HG03442 (cell line): Measurements from ENCODE around the gene RASIP1.
"Not testable (repeated sequence)": the region's sequence is repeated elsewhere in the genome, so short reads cannot be mapped to it uniquely, and the experiment has no call there.

Experiments used
- ATAC-seq: cut with Tn5 transposase; IDR thresholded peaks from one replicate; pipeline ENCODE4 v1.9.1; 2021; ENCODE audit warnings: mild to moderate bottlenecking, moderate library complexity; ENCODE audit not compliant: unreplicated experiment

Gene RASIP1

DNA sequence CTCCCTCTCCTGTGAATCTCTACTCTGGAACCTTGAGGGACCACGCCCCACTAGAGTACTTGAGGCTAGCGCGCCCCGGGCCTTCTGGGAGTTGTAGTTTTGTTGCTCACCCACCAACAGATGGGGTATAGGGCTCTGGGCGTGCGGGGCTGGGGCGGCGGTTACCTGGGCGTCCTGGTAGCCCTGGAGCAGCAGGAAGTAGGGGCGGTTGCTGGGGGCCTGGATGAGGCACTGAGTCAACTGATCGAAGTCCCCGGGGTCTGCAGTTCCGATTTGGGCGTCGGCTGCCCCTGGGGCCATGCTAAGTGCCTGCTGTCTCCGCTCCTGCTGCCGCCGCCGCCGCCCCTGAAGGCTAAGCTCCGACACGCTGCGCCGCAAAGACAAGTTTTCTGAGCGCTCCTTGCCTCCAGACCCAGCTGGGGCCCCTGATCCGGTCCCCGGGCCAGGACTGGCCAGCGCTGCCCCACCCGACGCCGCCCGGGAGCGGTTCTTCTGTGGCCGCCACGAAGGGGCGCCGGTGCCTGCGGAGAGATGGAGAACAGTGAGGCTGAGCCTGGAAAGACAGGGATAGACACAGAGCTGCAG lies 5.3 kb downstream of the RASIP1 start:
- ATAC-seq, result no peak

DNA sequence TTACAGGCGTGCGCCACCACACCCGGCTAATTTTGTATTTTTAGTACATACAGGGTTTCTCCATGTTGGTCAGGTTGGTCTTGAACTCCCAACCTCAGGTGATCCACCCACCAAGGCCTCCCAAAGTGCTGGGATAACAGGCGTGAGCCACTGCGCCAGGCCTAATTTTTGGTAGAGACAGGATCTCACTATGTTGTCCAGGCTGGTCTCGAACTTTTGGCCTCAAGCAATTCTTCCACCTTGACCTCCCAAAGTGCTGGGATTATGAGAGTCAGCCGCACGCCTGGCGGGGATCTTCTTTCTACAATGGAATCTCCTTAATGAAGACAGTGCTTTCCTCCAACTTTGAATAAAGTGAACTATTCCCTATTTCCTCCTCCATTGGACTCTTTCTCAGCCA lies 5.8 kb downstream of the RASIP1 start:
- no peak for ATAC-seq

DNA sequence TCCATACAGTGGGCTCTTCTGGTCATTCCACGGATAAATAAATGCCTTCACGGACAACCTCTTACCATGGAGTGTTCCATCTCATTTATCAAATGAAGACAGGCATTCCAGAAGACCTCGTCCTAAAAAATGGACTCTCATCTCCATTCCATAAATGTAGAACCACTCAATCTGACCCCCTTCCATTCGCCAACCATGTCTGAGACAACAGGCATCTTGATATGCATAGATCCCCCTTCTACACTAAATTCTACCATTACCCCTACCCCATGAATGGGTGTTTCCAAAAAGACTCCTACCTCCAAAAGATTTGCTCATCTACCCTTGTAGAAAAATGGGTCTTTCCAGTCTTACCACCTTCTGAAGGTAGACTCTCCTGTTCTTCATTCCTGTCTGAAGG lies 9.0 kb downstream of the RASIP1 start:
- ATAC-seq, result no peak

DNA sequence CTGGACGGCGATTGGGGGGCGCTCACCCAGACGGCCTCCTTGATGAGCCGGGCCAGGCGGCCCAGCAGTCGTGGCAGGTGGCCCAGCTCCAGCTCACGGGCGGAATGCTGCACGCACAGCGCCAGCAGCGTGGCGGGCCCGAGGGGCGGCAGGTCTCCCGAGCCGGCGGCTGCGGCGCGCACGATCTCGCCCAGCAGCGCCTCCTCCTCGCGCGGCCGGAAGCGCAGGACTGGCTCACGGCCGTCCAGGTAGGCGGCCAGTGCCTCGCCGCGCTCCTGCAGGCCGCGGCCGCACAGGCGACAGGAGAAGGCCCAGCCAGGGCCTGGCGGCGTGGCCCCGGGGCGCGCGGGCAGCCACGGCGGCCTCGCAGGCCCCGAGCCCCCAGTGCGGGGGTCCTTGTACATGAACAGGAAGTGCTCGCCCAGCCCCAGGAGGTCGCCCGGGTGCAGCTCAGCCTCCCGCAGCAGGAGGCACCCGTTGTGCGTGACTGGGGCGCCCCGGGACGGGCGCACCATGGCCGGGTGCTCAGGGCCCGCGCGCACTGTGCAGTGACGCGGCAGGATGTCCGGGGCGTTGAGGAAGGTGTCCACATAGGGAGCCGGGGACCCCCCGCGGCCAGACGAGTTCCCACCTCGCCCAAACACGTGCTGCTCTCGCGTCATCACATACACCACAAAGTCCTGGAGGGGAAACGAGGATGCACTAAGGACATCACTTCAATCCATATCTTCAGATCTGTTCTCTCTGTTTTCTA lies 11.3 kb downstream of the RASIP1 start:
- ATAC-seq, result no peak

DNA sequence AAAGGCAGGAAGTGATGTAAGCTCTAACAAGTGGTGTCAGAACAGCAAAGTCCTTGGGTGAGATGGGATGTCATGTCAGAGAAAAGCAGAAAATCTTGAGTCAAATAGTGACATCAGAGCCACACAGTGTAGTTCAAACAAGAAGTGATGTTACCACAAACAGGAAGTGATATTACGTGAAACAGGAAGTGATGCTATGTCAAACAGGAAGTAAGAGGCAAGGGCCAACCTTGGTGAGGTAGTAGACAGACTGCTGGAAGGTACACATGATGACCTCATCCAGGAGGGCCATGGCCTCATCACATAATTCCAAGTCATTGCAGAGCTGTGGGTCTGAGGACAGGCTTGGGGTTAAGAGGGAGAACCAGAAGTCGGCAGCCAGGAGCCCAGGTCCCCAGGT lies 13.9 kb downstream of the RASIP1 start:
- ATAC-seq, result no peak

DNA sequence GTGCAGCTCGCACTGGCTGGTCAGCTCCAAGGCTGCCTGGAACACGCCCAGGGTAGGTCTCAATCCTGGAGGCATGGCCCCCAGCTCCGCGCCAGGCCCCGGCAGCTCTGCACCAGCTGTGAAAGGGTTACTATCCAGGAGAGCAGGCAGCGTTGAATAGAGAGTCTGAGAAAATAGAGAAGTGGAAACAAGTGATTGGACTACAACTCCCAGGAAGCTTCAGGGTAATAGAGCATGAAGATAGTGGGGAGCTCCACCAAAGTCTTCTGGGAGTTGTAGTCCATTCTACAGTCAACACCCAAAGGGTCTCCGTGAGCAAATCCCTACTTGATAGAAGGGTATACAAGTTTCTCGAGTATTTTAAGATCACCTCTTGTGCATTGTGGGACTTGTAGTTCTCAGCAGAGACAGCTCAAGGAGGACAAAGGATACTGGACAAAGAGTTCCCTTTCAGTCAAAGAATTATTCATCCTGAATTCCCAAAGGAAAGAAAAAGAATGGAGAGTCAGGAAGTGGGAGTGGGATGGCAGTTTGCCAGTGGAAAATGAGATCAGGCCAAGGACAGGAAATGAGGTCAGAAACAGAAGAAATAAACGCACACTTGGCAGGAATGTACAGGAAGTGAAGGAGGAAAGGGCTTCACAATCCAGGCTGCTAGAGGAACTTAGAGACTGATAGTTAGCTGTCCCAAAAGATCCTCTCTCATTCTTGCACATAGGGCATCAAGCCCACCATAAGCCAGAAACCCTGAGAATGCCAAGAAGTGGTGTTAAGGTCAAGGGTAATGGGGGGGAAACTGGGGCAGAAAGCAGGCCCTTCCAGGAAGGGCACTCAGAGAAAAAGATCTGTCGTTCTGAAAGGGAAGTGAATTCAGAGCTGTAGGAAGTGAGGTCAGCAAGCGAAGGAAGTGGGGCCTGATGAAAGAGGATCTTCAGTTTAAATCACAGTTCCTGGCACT lies 15.3 kb downstream of the RASIP1 start:
- no peak for ATAC-seq

DNA sequence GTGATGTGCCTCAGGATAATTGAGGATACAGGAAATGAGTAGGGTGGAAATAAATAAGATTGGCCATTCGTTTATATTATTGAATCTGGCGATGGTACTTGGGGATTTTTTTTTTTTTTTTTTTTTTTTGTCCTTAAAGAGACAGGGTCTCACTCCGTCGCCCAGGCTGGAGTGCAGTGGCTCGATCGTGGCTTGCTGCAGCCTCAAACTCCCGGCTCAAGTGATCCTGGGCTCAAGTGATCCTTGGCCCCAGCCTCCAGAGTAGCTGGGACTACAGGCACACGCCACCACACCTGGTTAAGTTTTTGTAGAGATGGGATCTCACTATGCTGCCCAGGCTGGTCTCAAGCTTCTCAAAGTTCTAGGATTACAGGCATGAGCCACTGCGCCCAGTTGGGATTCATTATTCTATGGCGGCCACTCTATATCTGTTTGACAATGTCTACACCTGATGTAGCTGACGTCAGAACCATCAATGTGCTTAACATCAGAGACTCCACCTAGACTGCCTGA lies 18.2 kb downstream of the RASIP1 start:
- no peak for ATAC-seq

DNA sequence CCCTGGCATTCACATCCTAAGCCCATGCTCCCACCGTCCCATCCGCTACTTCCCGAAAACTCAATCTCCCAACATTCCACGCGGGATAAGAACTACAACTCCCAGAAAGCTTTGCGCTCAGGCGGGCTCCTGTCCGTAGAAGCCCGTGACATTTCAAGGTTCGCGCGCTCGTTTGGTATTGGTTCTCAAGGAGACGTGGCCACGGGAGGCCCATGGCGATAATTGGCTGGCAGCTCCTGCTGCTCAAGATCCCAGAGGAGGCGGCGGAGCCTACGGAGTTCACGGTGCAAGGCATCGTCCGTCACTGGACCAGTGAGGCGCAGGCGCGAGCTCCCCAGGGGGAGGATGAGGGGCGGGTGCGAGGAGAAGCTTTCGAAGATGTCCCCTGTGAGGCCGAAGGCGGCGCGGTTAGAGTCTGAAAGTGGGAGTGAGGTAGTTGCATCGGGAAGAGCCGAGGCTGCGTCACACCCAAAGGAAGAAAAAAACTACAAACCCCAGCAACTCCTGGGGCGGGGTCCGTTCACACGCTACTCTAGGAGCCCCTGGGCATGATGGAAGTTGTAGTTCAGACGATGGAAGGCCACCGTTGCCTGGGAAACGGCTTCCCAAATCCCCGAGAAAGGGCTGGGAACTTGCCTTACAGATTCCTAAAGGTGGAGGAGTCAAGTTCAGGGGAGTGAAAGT lies 19.7 kb downstream of the RASIP1 start:
- peak; percentile 74 for ATAC-seq

DNA sequence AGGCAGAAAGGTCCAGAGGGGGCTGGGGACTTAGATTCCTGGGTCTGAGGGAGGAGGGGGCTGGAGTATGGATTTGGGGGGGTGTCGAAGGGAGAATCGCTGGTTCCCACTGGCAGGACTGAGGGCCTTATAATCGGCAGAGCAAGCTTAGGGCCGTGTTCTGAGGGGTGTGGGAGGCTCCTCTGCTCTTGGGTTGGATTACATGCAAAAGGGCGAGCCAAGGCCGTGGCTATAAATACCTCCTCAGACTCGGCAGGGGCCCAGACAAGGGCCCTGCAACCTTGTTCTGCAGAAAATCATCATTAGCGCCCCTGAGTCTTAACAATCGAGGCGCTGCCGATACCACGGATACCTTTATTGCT lies 20.2 kb downstream of the RASIP1 start:
- peak; percentile 9 for ATAC-seq

DNA sequence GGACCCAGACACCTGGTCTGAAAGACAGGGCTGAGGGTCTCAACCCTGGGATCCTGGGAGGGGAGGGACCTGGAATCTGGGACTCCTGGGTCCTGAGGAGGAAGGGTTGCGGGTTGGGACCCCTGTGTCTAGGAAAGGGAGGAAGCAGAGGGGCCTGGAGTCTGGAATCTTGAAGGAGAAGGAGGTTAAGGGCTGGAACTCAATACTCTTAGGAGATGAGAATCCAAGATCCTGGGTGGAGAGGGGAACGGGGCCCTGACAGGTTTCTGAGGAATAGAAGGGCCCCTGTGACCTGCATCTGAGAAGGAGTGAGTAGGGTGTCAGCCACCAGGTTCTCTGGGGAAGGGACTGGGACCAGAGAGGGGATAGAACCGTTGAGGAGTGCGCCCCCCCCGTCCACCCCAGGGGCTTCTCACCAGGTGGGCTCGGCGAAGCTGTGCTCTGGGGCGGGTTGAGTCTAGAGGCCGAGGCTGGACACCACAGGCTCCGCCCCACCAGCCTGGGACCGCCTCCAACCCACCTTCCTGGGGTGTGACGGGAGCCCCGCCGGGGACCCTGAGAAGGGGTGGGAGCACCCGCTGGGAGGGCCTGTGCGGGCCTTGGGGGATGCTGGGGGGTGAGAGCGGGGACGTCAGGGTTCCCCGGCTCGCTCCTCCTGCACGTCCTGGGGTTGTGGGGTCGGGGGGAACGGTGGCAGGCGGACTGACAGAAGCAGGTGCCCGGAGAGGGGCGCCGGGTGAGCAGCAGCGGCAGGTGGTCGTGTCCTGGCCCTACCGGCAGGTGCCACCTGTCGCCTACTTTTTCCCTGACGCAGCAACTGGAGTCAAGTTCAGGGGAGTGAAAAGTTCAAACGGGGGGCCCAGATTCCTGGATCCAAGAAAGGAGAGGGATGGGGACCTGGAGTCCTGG lies 20.9 kb downstream of the RASIP1 start, which contains the start of gene MAMSTR:
TSS of gene MAMSTR (minus strand) at position 463 of the 909 bp plus-strand sequence. CDS start 694 bp downstream, outside the sequence.
- ATAC-seq, result no peak

DNA sequence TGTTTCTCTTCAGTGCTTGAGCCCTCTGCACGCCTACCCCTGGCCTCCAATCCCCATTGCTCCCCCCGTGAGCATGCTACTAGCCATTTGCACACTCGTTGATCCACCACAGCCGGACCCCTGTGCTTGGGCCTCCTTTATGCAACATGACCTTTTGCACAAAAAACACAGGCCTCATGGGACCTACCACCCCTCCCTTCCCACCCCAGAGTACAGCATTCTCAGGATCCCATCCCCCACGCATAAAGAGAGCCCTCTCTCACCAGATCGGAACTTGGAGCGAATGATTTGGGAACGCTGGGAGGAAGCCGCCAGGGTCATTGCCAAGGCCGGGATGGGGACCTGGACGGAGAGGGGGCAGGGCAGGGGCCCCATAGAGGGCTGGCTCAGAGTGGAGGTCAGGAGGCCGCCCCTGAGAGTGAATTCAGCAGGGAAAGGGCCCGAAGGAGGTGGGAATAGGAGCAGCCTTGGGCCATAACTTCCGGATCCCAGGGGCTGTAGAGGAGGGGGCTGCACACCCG lies 21.6 kb downstream of the RASIP1 start:
- ATAC-seq, result no peak

DNA sequence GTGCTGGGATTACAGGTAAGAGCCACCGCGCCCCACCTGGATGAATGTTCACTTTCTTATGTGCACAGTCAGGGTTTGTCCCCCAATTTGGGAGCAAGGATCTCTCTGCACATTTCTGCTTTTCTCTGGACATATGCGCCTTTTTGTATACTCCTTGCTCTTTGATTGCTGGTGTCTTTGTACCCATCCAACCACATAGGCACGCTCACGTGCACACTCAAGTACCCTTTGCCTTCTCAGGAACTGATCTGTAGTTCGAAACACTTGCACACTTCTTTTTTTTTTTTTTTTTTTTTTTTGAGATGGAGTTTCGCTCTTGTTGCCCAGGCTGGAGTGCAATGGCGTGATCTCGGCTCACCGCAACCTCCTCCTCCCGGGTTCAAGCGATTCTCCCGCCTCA lies 22.3 kb downstream of the RASIP1 start:
- ATAC-seq, result not testable (repeated sequence)

DNA sequence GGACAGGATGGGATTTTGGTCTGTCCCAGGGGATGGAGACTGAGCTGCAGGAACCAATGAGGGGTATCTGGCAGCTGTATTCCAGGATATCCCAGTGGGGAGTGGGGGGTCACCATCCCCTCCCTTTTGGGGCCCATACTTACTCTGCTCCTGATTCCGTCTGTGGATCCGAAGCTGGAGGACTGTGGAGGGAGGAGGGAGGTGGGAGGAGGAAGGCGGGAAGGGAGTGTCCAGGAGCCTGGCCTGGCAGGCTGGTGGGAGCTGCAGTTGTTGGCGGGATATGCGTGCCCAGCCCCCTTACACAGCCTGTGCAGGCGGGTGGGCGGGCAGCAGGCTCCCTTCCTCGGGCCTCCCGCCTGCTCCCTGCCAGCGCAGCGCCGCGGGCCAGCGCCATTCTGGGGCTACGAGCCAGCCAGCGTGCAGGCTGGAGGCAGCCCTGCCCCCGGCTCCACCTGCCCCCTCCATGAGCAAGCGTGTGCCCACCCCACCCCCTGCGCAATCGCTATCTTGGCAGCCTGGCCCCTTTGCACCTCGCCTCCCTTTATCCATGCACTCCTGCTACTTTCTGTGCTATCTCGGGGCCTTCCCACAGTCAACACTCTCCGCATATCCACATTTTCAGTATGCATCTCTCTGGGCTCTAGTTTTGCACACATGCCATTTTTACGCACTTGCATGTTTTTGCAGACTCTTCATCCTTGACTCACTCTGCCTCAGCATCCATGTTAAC lies 23.7 kb downstream of the RASIP1 start:
- ATAC-seq, result no peak

DNA sequence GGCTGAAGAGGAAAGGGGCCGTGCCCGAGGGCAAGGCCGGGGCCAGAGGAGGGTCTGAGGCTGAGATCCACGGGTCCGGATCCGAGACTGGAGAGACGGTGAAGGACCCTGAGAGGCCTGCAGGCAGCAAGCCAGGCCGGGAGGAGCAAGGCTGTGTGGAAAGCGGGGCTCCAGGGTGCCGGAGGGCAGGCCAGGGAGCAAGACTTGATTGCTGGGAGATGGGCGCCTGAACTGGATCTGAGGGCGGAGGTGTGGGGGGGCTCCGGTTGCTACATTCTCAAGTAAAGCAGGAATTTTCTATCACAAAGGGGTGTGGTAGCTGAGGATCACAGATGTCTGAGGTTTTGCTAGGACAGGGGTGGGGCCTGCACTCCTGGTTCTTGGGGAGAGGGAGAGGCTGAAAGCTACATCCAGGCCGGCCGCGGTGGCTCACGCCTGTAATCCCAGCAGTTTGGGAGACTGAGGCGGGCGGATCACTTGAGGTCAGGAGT lies 24.7 kb downstream of the RASIP1 start:
- ATAC-seq, result no peak

DNA sequence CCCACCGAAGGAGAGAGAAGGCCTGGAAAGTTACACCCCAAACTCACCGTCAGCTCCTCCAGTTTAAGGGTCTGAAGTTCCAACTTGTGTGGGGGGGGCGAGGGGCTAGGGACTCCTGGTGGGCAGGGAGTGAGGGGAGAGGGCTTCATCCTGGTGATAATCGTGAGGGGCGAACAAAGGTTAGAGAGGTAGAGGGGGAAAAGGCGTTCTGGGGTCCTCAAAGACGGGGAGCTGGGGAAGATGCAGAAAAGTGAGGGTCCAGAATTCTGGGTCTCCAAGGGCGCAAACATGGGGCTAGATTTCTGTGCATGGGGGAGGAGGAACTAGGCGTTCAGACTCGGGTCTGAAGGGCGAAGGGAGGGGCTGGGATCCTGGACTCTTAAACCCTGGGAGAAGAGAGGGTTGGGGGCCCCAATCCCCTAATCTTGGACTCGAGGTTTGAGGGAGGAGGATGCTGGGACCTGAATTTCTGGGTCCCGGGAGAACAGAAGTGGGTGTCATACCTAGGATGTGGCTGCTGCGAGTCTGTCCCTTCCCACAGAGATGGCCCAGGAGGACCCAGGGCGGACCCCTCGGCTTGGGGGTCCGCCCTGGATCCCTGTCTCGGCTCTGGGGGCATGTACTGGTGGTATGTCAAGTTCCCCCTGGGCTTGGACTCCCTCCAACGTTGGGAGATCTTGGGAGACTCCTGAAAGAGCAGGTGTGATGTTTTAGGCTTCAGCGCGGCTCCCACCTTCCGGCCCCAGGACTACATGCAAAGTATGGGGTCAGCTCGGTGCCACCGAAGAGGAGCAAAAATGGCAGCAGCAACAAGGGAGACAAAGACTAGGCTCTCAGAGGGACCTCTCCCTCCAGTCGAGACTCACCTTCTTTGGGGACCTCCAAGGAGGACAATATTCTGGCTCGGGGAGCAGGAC lies 25.4 kb downstream of the RASIP1 start:
- ATAC-seq, result no peak

DNA sequence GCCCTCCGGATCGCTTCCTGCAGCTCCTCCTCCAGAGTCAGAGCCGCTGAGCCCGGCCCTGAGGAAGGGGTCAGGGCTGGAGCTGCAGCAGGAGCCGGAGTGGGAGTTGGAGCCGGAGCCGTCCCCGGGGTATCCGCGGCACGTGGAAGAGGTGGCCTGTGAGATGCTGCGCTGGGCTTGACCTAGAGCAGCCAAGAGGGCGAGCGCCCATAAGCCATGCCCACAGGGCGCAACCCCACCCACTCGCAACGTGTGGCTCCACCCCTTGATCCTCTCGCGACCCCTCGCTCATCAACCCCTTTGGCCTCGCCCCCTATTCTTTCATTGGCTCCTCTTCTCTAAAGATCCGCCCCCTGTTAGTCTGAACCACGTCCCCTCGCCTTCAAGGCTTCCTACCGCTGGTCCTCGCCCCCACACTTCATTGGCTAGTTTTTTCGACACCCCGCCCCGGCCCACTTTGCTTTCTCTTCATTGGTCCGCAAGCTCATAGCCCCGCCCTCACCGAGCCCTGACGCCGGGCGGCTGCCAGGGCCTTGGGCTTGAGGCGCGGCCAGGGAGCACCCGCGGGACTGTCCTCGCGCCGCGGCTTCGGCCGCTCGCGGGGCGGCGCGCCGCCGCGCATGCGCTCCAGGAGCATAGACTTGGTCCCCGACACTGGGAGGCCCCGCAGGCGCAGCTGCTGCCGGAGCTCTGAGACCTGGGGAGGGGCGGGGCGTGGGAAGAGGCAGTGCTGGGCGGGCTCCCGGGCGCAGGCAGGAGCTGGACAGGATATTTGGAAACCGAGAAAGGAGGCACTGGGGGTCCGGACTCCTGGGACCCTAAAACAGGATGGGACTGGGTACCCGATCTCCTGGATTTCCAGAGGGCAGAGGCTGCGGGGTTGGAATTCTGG lies 26.3 kb downstream of the RASIP1 start:
- ATAC-seq, result peak; percentile 83
